ENCODE results near the gene CTCF.

CTCF gene

GRCh38 chr16:67676516-67676915 lies 114.2 kb downstream of the CTCF start:
- no peak for TF ChIP-seq CTCF (IDR thresholded peaks at IDR 0.05; ENCODE audit: low read depth, low read length)
- H3K4me3 ChIP-seq (ENCODE audit: low read depth, low read length): no peak overlapping the region

- H3K4me3 ChIP-seq (ENCODE audit: low read depth, low read length): no peak overlapping the region
- TF ChIP-seq CTCF (IDR thresholded peaks at IDR 0.05; ENCODE audit: low read depth, low read length): no peak
Observed at GRCh38 chr16:67676939-67677338, 114.6 kb downstream of the CTCF start.

- H3K4me3 ChIP-seq (ENCODE audit: low read depth, low read length): no peak overlapping the region
- no peak for TF ChIP-seq CTCF (IDR thresholded peaks at IDR 0.05; ENCODE audit: low read depth, low read length)
Observed at GRCh38 chr16:67677712-67678111, 115.4 kb downstream of the CTCF start.

- no peak overlapping the region for H3K4me3 ChIP-seq (ENCODE audit: low read depth, low read length)
- TF ChIP-seq CTCF (IDR thresholded peaks at IDR 0.05; ENCODE audit: low read depth, low read length): no peak
Observed at GRCh38 chr16:67678354-67679023, 116.2 kb downstream of the CTCF start.

- no peak for TF ChIP-seq CTCF (IDR thresholded peaks at IDR 0.05; ENCODE audit: low read depth, low read length)
- H3K4me3 ChIP-seq (ENCODE audit: low read depth, low read length): no peak overlapping the region
Observed at GRCh38 chr16:67679935-67680897, 117.9 kb downstream of the CTCF start.

- TF ChIP-seq CTCF (IDR thresholded peaks at IDR 0.05; ENCODE audit: low read depth, low read length): no peak
- H3K4me3 ChIP-seq (ENCODE audit: low read depth, low read length): no peak overlapping the region
Observed at GRCh38 chr16:67683767-67684166, 121.4 kb downstream of the CTCF start.

All from WI38 (cell line).